GM19025 (cell line): ENCODE results near the gene EFNA1.

ENCODE experiments used
- ATAC-seq: cut with Tn5 transposase; IDR thresholded peaks from one replicate; pipeline ENCODE4 v1.9.1; 2021; ENCODE audit warnings: mild to moderate bottlenecking, low read depth, moderate library complexity; ENCODE audit not compliant: unreplicated experiment

EFNA1 gene

DNA sequence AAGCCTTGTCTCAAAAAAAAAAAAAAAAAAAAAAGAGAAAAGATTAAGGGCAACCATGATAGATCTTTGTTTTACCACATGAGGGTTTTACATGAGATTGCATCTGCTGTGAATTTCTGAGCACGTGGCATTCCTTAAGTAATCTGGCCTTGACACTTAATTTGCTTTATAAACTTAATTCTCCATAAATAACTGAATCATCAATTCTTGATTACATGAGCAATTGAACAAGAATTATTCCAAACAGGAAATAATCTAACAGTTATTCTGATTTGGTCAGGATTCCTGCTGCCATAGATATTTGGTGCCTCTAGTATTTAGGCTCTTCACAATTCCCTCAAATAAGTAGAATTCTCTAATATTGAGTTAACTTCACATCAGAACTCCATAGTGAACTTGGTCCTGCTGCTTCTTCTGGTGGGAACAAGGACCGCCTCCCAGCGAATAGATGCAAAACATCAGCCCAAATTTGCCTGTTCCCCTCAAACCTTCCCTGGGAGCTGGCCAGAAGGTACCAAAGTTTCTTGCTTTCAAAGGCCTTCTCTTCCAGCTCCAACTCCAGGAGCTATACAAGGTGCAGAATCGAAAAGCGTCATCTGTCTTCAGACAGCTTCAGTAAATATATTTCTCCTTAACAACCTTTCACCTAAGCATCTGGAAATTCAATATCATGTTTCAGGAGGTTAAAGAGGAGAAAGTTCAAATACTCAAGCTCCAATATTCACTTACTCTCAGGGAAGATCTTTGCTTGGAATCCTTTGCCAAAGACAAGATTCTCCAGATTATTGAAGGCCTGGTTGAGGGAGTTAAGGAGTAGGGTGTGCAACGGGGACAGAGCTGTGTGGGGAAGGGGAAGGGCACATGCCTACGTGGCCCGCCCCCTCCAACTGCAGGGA lies 44.4 kb downstream of the EFNA1 start:
- peak; percentile 16 for ATAC-seq

DNA sequence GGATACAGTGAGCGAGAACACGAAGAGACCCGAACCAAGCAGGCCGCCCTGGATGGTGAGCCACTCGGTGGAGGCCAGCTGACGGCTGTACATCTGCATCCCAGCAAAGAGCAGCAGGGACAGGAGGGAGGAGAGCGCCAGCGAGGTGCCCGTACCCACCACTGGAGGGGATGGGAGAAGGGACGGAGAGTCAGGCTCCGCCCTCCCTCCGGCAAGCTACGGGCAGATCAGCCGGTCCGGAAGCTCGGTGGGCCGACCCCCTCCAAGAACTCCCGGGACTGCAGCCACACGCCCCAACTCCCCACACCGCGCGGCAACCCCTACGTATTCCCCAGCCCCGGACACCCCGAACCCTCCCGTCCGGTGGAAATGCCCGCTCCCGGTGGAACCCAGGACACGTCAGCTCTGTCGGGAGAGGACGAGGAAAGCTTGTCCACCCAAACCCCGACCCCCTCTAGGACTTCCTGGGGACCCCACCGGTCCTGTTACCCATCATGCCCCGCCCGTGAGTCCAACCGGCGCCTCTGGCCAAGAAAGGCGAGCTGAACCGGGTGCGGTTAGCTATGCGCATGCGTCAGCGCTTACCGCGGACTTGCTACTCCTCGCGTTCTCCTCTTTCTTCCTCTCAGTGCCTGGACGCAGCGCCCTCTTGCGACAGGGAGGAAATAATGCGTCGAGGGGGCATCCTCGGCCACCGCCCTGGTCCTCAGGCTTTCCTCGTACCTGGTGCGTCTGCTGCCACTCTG lies 45.2 kb downstream of the EFNA1 start, which contains the start of gene KRTCAP2:
TSS of gene KRTCAP2 (minus strand) at position 573 of the 746 bp plus-strand sequence. CDS start at position 493, 80 bp downstream.
- ATAC-seq, result peak; percentile 67

DNA sequence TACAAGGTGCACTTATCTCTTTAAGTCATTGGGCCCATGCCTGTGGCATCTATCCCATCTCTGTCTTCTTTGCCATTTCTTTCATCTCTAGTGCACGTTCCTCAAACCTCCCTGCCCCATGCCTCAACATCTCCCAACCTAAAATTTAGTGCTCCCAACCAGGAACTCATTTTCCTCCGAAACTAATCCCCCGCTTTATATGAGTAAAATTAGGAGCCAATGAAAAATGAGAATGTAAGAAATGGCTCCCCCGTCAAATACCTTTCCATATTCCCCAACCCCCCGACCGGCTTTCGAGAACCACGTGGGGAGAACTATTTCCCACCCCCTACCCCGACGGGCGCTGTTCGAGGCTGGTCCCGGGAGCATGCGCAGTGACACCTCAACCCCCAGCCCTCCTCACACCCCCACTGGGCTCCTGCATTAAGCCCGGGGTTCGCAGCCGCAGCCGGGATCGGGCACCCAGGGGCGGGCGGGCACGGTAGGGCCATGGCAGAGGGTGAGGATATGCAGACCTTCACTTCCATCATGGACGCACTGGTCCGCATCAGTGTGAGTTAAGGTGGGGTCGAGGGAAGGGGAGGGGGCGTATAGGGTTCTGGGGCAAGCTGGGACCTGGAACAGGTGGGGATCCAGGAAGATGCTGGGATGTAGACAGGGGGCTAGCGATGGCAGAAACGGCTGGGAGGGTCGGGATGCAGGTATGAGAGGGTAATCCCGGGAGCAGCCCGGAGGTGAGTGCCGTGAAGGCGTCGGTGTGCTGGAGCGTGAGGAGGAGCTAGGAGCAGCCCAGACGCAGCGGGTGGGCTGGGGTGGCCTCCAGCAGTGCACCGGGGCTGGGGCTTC lies 46.0 kb downstream of the EFNA1 start, which contains the start of gene TRIM46:
TSS of gene TRIM46 (plus strand) at position 372 of the 846 bp plus-strand sequence. CDS start at position 490, 118 bp downstream.
- ATAC-seq, result no peak

- ATAC-seq, result no peak
These were observed 46.9 kb downstream of the EFNA1 start for GRCh38 chr1:155174324-155175280.

DNA sequence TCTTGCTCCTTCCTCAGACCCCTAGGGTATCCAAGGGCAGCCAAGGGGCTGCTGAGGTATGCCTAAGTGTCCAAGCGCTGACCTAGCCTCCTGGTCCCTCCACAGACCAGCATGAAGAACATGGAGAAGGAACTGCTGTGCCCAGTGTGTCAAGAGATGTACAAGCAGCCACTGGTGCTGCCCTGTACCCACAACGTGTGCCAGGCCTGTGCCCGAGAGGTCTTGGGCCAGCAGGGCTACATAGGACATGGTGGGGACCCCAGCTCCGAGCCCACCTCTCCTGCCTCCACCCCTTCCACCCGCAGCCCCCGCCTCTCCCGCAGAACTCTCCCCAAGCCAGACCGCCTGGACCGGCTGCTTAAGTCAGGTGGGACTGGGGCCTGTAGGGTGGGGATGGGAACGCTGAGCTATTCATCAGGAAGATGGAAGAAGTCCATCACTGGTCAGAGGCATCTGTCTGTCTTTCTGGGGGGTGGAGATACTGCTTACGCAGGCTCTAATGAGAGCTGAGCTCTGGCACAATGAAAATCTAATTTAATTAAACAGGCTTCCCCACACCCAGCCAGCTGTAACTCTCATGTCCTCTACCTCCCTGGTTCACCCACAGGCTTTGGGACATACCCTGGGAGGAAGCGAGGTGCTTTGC lies 47.7 kb downstream of the EFNA1 start:
- no peak for ATAC-seq

DNA sequence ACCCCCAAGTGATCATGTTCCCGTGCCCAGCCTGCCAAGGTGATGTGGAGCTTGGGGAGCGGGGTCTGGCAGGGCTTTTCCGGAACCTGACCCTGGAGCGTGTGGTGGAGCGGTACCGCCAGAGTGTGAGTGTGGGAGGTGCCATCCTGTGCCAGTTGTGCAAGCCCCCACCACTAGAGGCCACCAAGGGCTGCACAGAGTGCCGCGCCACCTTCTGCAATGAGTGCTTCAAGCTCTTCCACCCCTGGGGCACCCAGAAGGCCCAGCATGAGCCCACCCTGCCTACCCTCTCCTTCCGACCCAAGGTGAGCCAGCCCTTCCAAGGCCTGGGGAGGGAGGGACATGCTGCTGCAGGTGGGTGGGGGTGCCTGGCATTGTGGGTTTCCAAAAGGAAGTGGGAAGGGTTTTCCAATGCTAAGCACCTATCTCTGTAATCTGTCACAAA lies 48.3 kb downstream of the EFNA1 start:
- ATAC-seq, result no peak

- ATAC-seq, result no peak
These were observed 48.9 kb downstream of the EFNA1 start for GRCh38 chr1:155176544-155177071.

DNA sequence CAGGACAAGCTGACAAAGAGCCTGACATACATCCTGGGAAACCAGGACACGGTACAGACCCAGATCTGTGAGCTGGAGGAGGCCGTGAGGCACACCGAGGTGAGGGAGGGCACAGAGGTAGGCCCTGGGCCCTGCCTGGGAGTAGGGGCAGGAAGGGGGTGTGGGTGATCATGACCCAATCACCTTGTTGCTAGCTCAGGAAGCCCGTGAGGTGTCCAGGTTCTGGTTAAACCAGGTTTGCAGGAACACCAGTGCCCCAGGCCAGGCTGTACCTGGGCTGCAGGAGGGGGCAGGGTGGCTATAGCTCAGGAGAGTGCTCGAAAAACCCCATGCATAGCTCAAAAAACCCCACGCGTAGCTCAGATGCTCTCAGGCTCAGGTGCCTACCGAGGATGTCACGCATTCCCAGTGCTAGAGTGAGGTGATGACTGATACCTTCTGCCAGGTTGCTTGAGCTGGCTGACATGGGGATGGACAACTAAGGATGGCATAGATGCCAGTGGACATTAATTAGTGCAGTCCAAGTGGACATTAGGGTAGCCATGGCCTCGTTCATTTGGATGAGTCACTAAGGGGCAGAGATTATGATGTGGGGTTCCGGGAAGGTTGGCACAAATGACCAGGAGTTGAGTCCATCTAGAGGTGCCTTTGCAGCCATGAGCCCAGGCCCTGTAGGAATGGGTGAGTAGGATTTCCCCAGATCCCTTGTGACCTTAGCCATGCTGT lies 49.7 kb downstream of the EFNA1 start:
- ATAC-seq, result no peak

DNA sequence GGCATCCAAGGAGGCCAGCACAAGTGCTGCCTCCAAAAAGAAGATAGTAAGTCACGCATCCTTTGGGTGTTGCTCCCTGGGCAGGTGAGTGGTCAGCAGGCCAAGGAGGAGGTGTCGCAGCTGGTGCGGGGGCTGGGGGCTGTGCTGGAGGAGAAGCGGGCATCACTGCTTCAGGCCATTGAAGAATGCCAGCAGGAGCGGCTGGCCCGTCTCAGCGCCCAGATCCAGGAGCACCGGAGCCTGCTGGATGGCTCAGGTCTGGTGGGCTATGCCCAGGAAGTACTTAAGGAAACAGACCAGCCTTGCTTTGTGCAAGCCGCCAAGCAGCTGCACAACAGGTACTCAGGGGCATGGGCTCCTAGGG lies 50.2 kb downstream of the EFNA1 start:
- ATAC-seq, result no peak

DNA sequence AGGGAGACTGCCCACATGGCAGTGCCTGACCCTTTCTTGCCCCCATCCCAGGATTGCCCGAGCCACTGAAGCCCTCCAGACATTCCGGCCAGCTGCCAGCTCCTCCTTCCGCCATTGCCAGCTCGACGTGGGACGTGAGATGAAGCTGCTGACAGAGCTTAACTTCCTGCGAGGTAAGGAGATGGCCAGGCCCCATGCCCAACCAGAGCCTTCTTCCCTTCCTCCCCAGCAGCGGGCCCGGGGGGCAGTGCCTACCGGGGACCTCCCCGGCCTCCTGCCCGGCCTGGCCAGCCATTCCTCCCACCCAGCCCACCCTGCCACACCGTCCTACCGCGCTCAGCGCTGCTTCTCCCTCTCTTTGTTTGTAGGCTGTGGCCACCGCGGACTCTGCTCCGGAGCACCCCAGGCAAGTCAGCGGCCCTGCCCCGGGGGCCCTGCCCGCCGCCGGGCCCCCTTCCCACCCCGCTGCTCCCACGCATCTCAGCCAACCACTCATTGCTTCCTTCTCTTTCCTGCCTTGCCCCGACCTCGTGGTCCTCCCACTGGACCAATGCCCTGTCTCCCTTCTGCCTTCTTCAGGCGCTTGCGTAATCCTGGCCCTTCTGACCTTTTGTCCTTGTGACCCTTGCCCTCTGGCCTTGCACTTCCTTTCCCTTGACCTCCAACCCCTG lies 50.9 kb downstream of the EFNA1 start:
- no peak for ATAC-seq

DNA sequence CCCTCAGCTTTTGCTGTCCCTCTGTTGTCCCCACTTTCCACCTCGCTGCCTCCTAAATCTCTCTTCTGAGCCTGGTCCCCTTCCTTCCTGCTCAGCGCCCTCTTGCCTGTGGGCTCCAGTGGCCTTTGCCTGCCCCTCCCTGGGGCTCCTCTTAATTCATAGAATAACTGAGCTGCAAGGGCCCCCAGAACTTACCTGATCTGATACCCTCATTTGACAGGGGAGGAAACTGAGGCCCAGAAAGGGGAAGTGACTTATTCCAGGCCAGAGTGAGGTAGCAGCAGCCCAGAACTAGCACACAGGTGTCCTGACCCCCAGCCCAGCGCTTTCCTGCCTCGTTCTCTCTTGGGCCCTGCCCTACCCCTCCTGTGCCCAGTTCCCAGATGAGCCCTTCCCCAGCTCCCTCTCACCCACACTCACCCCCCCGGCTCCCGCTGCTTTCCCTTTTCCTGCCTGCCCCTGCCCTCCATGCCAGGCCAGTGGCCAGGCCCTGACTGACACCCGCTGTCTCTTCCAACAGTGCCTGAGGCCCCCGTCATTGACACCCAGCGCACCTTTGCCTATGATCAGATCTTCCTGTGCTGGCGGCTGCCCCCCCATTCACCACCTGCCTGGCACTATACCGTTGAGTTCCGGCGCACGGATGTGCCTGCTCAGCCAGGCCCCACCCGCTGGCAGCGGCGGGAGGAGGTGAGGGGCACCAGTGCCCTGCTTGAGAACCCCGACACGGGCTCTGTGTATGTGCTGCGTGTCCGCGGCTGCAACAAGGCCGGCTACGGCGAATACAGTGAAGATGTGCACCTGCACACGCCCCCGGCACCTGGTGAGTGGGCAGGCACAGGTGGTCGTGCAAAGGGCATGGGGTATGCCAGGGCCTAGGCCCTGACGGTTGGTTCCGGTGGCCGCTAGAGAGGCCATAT lies 51.7 kb downstream of the EFNA1 start:
- no peak for ATAC-seq

- no peak for ATAC-seq
These were observed 53.8 kb downstream of the EFNA1 start for GRCh38 chr1:155181371-155182051.

DNA sequence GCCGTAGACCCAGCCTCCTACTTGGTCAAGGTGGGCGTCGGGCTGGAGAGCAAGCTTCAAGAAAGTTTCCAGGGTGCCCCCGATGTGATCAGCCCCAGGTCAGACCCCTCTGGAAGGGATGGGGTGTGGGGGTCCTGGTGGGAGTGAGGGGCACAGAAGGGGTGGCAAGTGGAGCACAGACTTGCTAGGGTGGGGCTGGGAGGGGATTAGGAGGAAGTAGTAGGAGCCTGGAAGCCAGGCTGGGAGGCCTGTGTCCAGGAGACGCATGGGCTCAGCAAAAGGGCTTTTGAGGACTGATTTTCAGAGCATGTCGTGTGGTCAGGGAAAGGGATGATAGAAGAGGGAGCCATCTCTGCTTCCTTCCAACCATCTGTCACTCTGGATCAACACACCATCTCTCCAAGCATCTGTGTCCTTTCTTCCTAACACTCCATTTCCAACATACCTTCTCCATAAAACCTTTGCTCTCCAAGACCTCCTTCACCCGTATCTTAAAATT lies 54.4 kb downstream of the EFNA1 start:
- ATAC-seq, result no peak

DNA sequence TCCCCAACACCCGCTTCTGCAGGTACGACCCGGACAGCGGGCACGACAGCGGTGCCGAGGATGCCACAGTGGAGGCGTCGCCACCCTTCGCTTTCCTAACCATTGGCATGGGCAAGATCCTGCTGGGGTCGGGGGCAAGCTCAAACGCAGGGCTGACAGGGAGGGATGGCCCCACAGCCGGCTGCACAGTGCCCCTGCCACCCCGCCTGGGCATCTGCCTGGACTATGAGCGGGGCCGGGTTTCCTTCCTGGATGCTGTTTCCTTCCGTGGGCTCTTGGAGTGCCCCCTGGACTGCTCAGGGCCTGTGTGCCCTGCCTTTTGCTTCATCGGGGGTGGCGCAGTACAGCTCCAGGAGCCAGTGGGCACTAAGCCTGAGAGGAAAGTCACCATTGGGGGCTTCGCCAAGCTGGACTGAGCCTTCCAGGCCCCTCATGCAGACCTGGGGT lies 56.1 kb downstream of the EFNA1 start:
- ATAC-seq, result no peak

- ATAC-seq, result no peak
These were observed 56.7 kb downstream of the EFNA1 start for GRCh38 chr1:155184351-155184811.
